Mucosa of descending colon (tissue), 3 donors: ENCODE data around the gene MARK3. TPM values are rescaled to one million over a fixed set of nuclear protein-coding genes. Genes with fewer than 3 reads are reported as not detected.

ENCODE experiments used
- ATAC-seq: fragments of 200-7000 bp; cut with Tn5 transposase; one replicate; pipeline ENCODE4 v1.9.1; 2020; ENCODE audit warnings: mild to moderate bottlenecking, moderate library complexity
- DNase-seq, 3 donors: peaks; one replicate each; pipeline ENCODE4 v3.0.0-alpha.2; 2020
- H3K36me3 ChIP-seq: fragments of 200-600 bp; one replicate; pipeline ENCODE4 v1.8.0; 2021; ENCODE audit warnings: low read depth, mild to moderate bottlenecking
- H3K4me1 ChIP-seq: fragments of 200-600 bp; one replicate; pipeline ENCODE4 v1.8.0; 2021; ENCODE audit warnings: low read depth, mild to moderate bottlenecking
- H3K4me3 ChIP-seq: fragments of 200-600 bp; one replicate; pipeline ENCODE4 v1.8.0; 2021; ENCODE audit warnings: mild to moderate bottlenecking
- H3K9me3 ChIP-seq: fragments of 200-600 bp; one replicate; pipeline ENCODE4 v1.8.0; 2021; ENCODE audit warnings: mild to moderate bottlenecking
- CTCF ChIP-seq: fragments of 200-600 bp; IDR thresholded peaks from one replicate; pipeline ENCODE4 v1.8.0; 2022; ENCODE audit warnings: antibody characterized with exemption, mild to moderate bottlenecking
- intact Hi-C, 2 donors: fragments of 100-400 bp; cut with DNase I in 1 of 2; cut with micrococcal nuclease in 1 of 2; formaldehyde crosslinking; loops; one replicate each; pipeline versions ENCODE4 v1.11.0 to v1.11.1; 2022; cut with DNase I, micrococcal nuclease
- total RNA-seq, 3 donors: library from RNA; stranded (reverse); fragmentation: NEBNext Ultra II Directional in 2 of 3; extraction: Animal tissue kit (Norgen Biotek cat#: 25700) in 2 of 3; gene quantifications; one replicate each; pipeline versions ENCODE4 v1.2.1 to v1.2.4, GENCODE V29; 2021 to 2023
- donor health status: DM: no; HTN: no; CAD: no; lungs with moderate emphysema.
- donor health status: DM: no; HTN: no; CAD: no.
- donor health status: DM: no; HTN: yes; CAD: no.

Gene MARK3
- total RNA-seq, 3 donors from 2014 or later, result 60.8 to 85.7 (median 66.8) TPM

GRCh38 chr14:103448097-103448496 lies 62.9 kb downstream of the MARK3 start:
- DNase-seq (no peak), ATAC-seq (no peak)
- no peaks in the 10 kb centered on the region for H3K4me1 ChIP-seq
- intact Hi-C loops, result no loop called here
- no peak for TF ChIP-seq CTCF
- H3K4me3 ChIP-seq, result no peak overlapping the region
- H3K36me3 ChIP-seq, result no peaks in the 10 kb centered on the region
- no peaks in the 10 kb centered on the region for H3K9me3 ChIP-seq

GRCh38 chr14:103449634-103450161 lies 64.5 kb downstream of the MARK3 start:
- intact Hi-C loops, result no loop called here
- DNase-seq (no peak), ATAC-seq (no peak)
- Histone ChIP-seq H3K4me3 (no peak overlapping the region), H3K36me3 (no peaks in the 10 kb centered on the region), H3K9me3 (no peaks in the 10 kb centered on the region), H3K4me1 (no peaks in the 10 kb centered on the region)
- TF ChIP-seq CTCF, result no peak

- ATAC-seq (no peak), DNase-seq (no peak)
- Histone ChIP-seq H3K4me1 (no peaks in the 10 kb centered on the region), H3K9me3 (no peaks in the 10 kb centered on the region), H3K4me3 (no peak overlapping the region), H3K36me3 (no peaks in the 10 kb centered on the region)
- TF ChIP-seq CTCF, result no peak
- intact Hi-C loops, result no loop called here
Observed at GRCh38 chr14:103450416-103450815, 65.2 kb downstream of the MARK3 start.

- no peaks in the 10 kb centered on the region for H3K4me1 ChIP-seq
- no peaks in the 10 kb centered on the region for H3K36me3 ChIP-seq
- no peak overlapping the region for H3K4me3 ChIP-seq
- intact Hi-C loops, result no loop called here
- H3K9me3 ChIP-seq, result no peaks in the 10 kb centered on the region
- DNase-seq (no peak), ATAC-seq (no peak)
- TF ChIP-seq CTCF, result no peak
Observed at GRCh38 chr14:103451401-103451800, 66.2 kb downstream of the MARK3 start.

- Histone ChIP-seq H3K4me3 (no peak overlapping the region), H3K36me3 (no peaks in the 10 kb centered on the region), H3K4me1 (no peaks in the 10 kb centered on the region), H3K9me3 (no peaks in the 10 kb centered on the region)
- no peak for TF ChIP-seq CTCF
- intact Hi-C loops, result no loop called here
- no peak for ATAC-seq
- no peak for DNase-seq
Observed at GRCh38 chr14:103453791-103454190, 68.6 kb downstream of the MARK3 start.
